GM23248 (cell line): ENCODE results near the gene CPNE7.

Experiments used
- EZH2 ChIP-seq: fragments of 200-600 bp; sonication (generic); IDR thresholded peaks from 2 replicates; pipeline ENCODE4 v1.6.1; 2018; ENCODE audit warnings: antibody characterized with exemption, mild to moderate bottlenecking; ENCODE audit not compliant: insufficient read depth, poor library complexity, severe bottlenecking
- EZH2phosphoT487 ChIP-seq: fragments of 200-600 bp; sonication (generic); IDR thresholded peaks from 2 replicates; pipeline ENCODE4 v1.6.1; 2018; ENCODE audit warnings: antibody characterized with exemption, moderate library complexity, mild to moderate bottlenecking, low read depth; ENCODE audit not compliant: insufficient read depth

DNA sequence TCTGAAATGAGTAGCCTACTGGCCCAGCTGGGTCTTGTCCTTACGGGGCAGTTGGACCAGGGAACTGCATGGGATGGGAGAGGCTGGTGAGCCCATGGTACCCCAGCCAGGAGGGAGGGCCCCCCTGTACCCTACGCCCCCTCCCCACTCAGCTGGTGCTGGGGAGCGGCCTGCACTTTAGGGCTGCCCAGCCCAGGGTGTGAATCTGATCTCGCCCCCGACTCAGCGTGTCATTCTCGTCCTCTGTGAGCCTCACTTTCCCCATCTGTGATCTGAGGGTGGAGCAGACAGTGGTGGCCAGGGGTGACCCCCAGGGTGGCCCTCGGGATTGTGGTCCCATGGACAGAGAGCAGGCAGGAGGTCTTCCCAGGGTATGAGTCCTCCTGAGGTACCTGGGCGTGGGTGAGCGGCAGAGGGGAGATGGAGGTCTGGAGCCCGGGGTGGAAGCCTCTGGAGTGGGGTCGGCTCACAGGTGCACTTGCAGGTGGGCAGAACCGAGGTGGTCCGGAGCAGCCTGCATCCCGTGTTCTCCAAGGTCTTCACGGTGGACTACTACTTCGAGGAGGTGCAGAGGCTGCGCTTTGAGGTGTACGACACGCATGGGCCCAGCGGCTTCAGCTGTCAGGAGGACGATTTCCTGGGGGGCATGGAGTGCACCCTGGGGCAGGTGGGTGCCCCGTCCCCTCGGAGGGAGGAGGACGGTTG is 1.6 kb downstream of the CPNE7 start:
- TF ChIP-seq EZH2phosphoT487 (no peak), EZH2 (no peak)
